Astrocyte of the spinal cord (primary cell): ENCODE results near the gene KIAA1958.

Experiments used
- DNase-seq: peaks from one replicate; pipeline ENCODE4 v3.0.0; 2011; ENCODE audit warnings: low read depth, low spot score
- H3K4me3 ChIP-seq: 2 replicates; pipeline ENCODE4 v1.5.1; 2011; ENCODE audit warnings: low read depth, mild to moderate bottlenecking, low read length, moderate library complexity
- in situ Hi-C: cut with HindIII; loops from 2 replicates; pipeline ENCODE4 v1.10.0; 2017; ENCODE audit warnings: low sequenced_read_pairs
- TF ChIP-seq, protein P1 (sequence below): IDR thresholded peaks from 2 replicates; pipeline ENCODE4 v1.5.1; 2012; ENCODE audit warnings: low read depth, mild to moderate bottlenecking, low read length, inconsistent platforms

KIAA1958 gene

DNA sequence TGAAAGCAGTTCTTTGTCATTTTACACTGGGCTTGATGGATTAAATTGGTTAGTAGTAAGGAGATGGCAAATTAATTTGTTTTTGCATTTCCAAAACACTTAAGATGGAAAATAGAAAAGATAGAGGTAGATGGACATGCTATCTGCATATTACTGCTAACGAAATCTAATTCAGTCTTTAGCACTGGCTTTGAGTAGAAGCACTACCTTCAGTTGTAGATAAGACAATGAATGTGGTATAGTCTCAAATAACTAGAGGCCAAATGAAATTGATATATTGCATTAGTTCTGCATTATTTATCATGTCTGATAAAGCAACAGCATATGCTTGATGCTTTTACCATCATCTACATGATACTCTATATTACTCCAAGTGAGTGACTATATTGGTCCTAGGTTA lies 33.4 kb downstream of the KIAA1958 start:
- TF ChIP-seq, protein P1, sequence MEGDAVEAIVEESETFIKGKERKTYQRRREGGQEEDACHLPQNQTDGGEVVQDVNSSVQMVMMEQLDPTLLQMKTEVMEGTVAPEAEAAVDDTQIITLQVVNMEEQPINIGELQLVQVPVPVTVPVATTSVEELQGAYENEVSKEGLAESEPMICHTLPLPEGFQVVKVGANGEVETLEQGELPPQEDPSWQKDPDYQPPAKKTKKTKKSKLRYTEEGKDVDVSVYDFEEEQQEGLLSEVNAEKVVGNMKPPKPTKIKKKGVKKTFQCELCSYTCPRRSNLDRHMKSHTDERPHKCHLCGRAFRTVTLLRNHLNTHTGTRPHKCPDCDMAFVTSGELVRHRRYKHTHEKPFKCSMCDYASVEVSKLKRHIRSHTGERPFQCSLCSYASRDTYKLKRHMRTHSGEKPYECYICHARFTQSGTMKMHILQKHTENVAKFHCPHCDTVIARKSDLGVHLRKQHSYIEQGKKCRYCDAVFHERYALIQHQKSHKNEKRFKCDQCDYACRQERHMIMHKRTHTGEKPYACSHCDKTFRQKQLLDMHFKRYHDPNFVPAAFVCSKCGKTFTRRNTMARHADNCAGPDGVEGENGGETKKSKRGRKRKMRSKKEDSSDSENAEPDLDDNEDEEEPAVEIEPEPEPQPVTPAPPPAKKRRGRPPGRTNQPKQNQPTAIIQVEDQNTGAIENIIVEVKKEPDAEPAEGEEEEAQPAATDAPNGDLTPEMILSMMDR = no peak
- DNase-seq = no peak
- in situ Hi-C loops = no loop called here
- no peak overlapping the region for H3K4me3 ChIP-seq

DNA sequence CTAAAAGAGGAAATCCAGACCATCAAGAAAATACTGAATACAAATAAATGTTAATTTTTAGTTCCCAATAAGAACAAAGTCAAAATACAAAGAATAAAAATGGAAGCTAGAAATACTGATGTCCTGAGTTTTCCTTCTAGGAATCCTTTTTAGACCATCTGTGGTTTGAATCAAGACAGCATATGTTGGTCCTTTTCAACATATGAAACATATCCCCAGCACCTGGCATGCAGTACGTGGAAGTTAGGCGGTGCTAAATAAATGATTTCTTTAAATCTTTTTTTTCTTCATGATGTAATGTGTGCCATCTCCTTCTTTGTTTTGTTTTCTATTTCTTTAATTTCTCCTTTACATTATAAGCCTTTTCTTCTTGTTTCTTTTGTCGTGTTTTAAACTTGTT lies 34.0 kb downstream of the KIAA1958 start:
- H3K4me3 ChIP-seq = no peak overlapping the region
- in situ Hi-C loops = no loop called here
- DNase-seq = no peak
- TF ChIP-seq, protein P1 = no peak

DNA sequence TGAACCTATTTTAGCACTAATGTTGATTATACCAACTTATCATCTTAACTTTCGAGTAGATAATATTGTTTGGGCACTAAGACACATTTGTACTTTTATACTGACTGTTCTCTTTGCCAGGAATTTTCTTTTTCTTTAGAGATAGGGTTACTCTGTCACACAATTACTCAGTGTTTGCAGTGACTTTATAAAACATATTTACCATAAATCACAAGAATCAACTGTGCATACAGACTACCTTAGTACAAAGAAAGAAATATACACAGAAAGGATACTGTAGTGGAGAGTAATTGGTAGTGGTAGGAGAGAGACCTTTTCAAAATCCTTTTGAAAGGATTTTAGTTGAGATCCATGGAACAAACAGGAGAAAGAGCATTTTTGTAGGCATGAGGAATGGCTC lies 40.3 kb downstream of the KIAA1958 start:
- in situ Hi-C loops = no loop called here

DNA sequence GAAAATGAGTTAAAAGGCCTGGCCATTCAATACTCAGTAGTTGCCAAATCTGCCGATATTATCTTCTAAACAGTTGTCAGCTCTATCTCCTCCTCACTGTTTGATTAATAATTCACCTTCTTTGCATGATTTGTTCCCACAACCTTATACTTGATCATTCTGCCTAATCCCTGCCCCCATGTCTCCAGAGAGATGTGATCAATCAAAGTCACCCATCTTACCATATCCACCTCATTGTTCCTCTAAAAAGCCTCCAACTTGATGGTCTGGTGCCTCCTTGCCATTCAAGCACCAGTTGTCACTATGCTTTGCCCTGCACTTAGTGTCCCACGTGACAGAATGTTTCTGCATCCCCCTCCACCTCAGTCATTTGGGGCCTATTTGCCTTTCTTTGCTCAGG lies 41.3 kb downstream of the KIAA1958 start:
- in situ Hi-C loops = no loop called here
- no peak for DNase-seq
- TF ChIP-seq, protein P1 = no peak
- no peak overlapping the region for H3K4me3 ChIP-seq

More for the DNA sequence above, 40.3 kb downstream of the KIAA1958 start:
- TF ChIP-seq, protein P1 = no peak
- no peak overlapping the region for H3K4me3 ChIP-seq
- DNase-seq = no peak

DNA sequence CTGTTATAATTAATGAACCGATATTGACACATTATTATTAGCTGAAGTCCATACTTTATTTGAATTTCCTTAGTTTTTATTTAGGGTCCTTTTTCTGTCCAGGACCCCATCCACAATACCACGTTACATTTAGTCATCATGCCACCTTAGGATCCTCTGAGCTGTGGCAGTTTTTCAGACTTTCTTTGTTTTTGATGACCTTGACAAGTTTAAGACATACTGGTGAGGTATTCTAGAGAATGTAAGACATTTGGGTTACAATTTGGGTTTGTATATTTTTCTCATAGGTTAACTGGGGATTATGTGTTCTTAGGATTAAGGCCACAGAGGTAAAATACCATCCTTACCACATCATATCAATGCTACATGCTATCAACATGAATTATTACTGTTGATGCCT lies 42.7 kb downstream of the KIAA1958 start:
- TF ChIP-seq, protein P1 = no peak
- DNase-seq = no peak
- no peak overlapping the region for H3K4me3 ChIP-seq
- in situ Hi-C loops = no loop called here

DNA sequence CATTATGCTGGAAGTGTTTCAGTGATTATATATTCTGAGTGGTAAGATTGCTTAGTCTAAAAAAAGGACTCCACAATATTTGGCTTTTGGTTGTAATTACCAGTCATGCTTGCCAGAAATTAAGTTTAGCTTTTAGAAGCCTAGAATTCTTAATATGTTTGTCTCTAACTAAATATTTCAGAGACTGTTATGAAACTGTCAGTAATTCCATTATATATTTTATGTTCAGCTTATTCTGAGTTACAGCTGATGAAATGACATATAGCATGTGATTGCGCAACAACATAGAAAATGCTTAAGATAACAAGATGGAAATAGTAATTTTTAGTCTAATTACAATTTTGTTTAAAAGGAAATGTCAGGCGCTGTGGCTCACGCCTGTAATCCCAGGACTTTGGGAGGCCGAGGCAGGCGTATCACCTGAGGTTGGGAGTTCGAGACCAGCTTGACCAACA lies 44.2 kb downstream of the KIAA1958 start:
- no peak overlapping the region for H3K4me3 ChIP-seq
- DNase-seq = no peak
- TF ChIP-seq, protein P1 = no peak
- in situ Hi-C loops = no loop called here
